ENCODE data around the gene RNF208. TPM values are rescaled to one million over a fixed set of nuclear protein-coding genes. Genes with fewer than 3 reads are reported as not detected.
"Not testable (repeated sequence)": the region's sequence is repeated elsewhere in the genome, so short reads cannot be mapped to it uniquely, and the experiment has no call there.

Gene RNF208
- total and polyA plus RNA-seq, 2 experiments from 2014 or later = 0.34 to 0.65 TPM

DNA sequence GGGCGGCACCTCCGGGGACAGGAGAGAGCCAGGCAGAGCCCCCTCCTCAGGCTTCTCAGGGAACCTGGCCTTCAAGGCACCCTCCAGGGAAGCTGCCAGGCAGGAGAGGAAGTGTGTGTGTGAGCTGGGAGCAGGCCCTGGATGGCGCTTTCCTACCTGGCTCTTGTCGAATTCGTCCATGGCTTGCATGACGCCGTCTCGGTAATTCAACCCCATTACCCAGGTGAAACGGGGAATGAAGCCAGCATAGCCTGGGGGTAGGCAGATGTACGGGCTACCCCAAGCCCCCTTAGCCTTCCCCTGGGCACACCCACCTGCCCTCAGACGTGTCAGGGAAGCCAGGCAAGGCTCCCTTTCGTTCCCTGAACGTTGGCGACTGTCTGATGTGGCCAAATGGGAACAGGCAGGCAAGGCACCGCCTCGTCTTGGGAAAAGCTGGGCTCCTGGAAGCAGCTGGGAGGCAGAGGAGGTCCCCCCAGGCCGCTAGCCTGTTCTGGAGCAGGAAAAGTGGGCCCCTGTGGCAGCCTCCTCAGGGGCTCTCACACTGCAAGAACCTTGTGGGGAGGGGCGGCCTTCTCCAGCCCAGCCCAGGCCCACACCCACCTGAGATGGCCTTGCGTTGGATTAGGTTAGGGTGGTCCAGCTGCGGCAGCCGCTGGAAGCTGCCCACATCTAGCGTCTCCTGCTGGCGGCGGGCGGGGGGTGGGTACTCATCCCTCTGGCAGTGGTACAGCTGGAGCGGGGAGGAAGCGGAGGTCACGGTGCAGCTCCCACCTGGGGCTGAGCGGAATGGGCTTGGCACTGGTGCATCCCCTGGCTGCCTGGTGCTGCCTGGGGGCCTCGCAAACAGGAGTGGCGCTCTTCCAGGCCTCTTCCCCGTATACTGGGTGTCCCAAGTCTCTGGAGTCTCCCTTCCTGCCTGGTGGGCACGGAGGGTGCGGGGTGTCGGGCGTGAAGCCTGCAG lies 22.7 kb upstream of the RNF208 start:
- Histone ChIP-seq H3K4me1 (ENCODE audit: insufficient read depth) (peaks cover 13% of the 10 kb centered on the region; the same call in 1 of the 2 replicates), H3K27ac (no peak overlapping the region), H3K9ac (no peak overlapping the region), H3K36me3 (ENCODE audit: low read depth) (peaks cover 18% of the 10 kb centered on the region), H3K9me2 (ENCODE audit: insufficient read depth) (no peaks in the 10 kb centered on the region), H3K27me3 (replicated peaks; ENCODE audit: insufficient read depth) (no peaks in the 10 kb centered on the region), H4K20me1 (ENCODE audit: insufficient read depth) (peaks cover 19% of the 10 kb centered on the region; the same call in 1 of the 2 replicates), H3K79me2 (ENCODE audit: insufficient read depth) (peaks cover 31% of the 10 kb centered on the region), H3K9me3 (ENCODE audit: low read depth) (no peaks in the 10 kb centered on the region), H3F3A (ENCODE audit: insufficient read depth) (peaks cover 22% of the 10 kb centered on the region), H3K4me3 (no peak overlapping the region), H3K4me2 (ENCODE audit: unreplicated experiment) (no peak overlapping the region), H2AFZ (no peak overlapping the region)
- in situ Hi-C loops (cut with MboI) = no loop called here
- WGBS, 2 experiments (ENCODE audit: low coverage in 1 of 2, low lambda C conversion rate in 2 of 2, missing lambda C conversion rate in 2 of 2) = 34 to 37% methylated on average over 36 of the region's 36 CpGs
- TF ChIP-seq EZH2 (IDR thresholded peaks at IDR 0.05; ENCODE audit: insufficient read depth, poor library complexity, severe bottlenecking) (no peak), EZH2phosphoT487 (IDR thresholded peaks at IDR 0.05; ENCODE audit: insufficient read depth, low read depth) (no peak)
- DNase-seq = peak; percentile 36

GRCh38 chr9:137243626-137244485 lies 21.8 kb upstream of the RNF208 start:
- Histone ChIP-seq H3F3A (ENCODE audit: insufficient read depth) (peaks cover 22% of the 10 kb centered on the region), H3K4me2 (ENCODE audit: unreplicated experiment) (no peak overlapping the region), H3K9me3 (ENCODE audit: low read depth) (no peaks in the 10 kb centered on the region), H3K9ac (peak overlapping the region; percentile 23; the same call in 1 of the 2 replicates), H3K27ac (no peak overlapping the region), H3K4me3 (peak overlapping the region; percentile 84; the same call in 1 of the 2 replicates), H4K20me1 (ENCODE audit: insufficient read depth) (peaks cover 19% of the 10 kb centered on the region; the same call in 1 of the 2 replicates), H3K27me3 (replicated peaks; ENCODE audit: insufficient read depth) (no peaks in the 10 kb centered on the region), H2AFZ (no peak overlapping the region), H3K79me2 (ENCODE audit: insufficient read depth) (peaks cover 41% of the 10 kb centered on the region), H3K36me3 (ENCODE audit: low read depth) (peaks cover 18% of the 10 kb centered on the region), H3K9me2 (ENCODE audit: insufficient read depth) (no peaks in the 10 kb centered on the region), H3K4me1 (ENCODE audit: insufficient read depth) (peaks cover 13% of the 10 kb centered on the region; the same call in 1 of the 2 replicates)
- in situ Hi-C loops (cut with MboI) = no loop called here
- peak; percentile 48 for DNase-seq
- WGBS, 2 experiments (ENCODE audit: low coverage in 1 of 2, low lambda C conversion rate in 2 of 2, missing lambda C conversion rate in 2 of 2) = 61 to 70% methylated on average over 15 of the region's 15 CpGs
- TF ChIP-seq EZH2 (IDR thresholded peaks at IDR 0.05; ENCODE audit: insufficient read depth, poor library complexity, severe bottlenecking) = no peak
- no peak for TF ChIP-seq EZH2phosphoT487 (IDR thresholded peaks at IDR 0.05; ENCODE audit: insufficient read depth, low read depth)

GRCh38 chr9:137243266-137243625 lies 21.2 kb upstream of the RNF208 start:
- Histone ChIP-seq H3K79me2 (ENCODE audit: insufficient read depth) (peaks cover 47% of the 10 kb centered on the region), H3K4me3 (peak overlapping the region; percentile 84; the same call in 1 of the 2 replicates), H3K9ac (peak overlapping the region; percentile 23; the same call in 1 of the 2 replicates), H3F3A (ENCODE audit: insufficient read depth) (peaks cover 22% of the 10 kb centered on the region), H3K36me3 (ENCODE audit: low read depth) (peaks cover 18% of the 10 kb centered on the region), H4K20me1 (ENCODE audit: insufficient read depth) (peaks cover 19% of the 10 kb centered on the region; the same call in 1 of the 2 replicates), H3K4me1 (ENCODE audit: insufficient read depth) (peaks cover 13% of the 10 kb centered on the region; the same call in 1 of the 2 replicates)
- H3K4me2 ChIP-seq (ENCODE audit: unreplicated experiment); in situ Hi-C loops (cut with MboI); H3K27me3 ChIP-seq (replicated peaks; ENCODE audit: insufficient read depth); H3K9me2 ChIP-seq (ENCODE audit: insufficient read depth); H3K9me3 ChIP-seq (ENCODE audit: low read depth); H2AFZ ChIP-seq; H3K27ac ChIP-seq; DNase-seq: not testable (repeated sequence)
- 85 to 87% methylated on average over 18 of the region's 18 CpGs for WGBS, 2 experiments (ENCODE audit: low coverage in 1 of 2, low lambda C conversion rate in 2 of 2, missing lambda C conversion rate in 2 of 2)

All from GM23248 (cell line).